GM18507 (cell line): Measurements from ENCODE around the gene GKAP1.
"Not testable (repeated sequence)": the region's sequence is repeated elsewhere in the genome, so short reads cannot be mapped to it uniquely, and the experiment has no call there.

ENCODE experiments used
- DNase-seq: peaks from one replicate; pipeline ENCODE4 v3.0.0; 2011; ENCODE audit warnings: low read depth; ENCODE audit not compliant: insufficient read length; ENCODE audit errors: extremely low spot score
- FAIRE-seq: peaks from 2 replicates; lab custom pipeline; 2011; peaks lifted over from hg19 to GRCh38; lab: Jason Lieb, UNC

The GKAP1 gene

GRCh38 chr9:83744206-83744605 is 73.4 kb downstream of the GKAP1 start:
- FAIRE-seq (no peak), DNase-seq (no peak)

- no peak for FAIRE-seq
- DNase-seq = no peak
Measured at GRCh38 chr9:83733739-83734138, 83.8 kb downstream of the GKAP1 start.

GRCh38 chr9:83728591-83729368 is 88.8 kb downstream of the GKAP1 start:
- not testable (repeated sequence) for FAIRE-seq, DNase-seq

GRCh38 chr9:83724436-83724835 is 93.1 kb downstream of the GKAP1 start:
- no peak for FAIRE-seq
- DNase-seq = no peak

- DNase-seq (no peak), FAIRE-seq (no peak)
Measured at GRCh38 chr9:83722726-83723495, 94.7 kb downstream of the GKAP1 start.

- DNase-seq (no peak), FAIRE-seq (no peak)
Measured at GRCh38 chr9:83721509-83721908, 96.1 kb downstream of the GKAP1 start.

- DNase-seq (no peak), FAIRE-seq (no peak)
Measured at GRCh38 chr9:83715794-83716193, 101.8 kb downstream of the GKAP1 start.

- DNase-seq (no peak), FAIRE-seq (no peak)
Measured at GRCh38 chr9:83715221-83715620, 102.3 kb downstream of the GKAP1 start.

GRCh38 chr9:83714329-83714728 is 103.2 kb downstream of the GKAP1 start:
- DNase-seq (no peak), FAIRE-seq (no peak)

- DNase-seq = no peak
- peak; percentile 62 for FAIRE-seq
Measured at GRCh38 chr9:83708515-83709158, 108.9 kb downstream of the GKAP1 start.

GRCh38 chr9:83707768-83708514 is 109.6 kb downstream of the GKAP1 start, which contains the start of gene UBQLN1:
UBQLN1 (minus strand) TSS chr9:83707958; CDS start chr9:83707679, 279 bp downstream.
- FAIRE-seq (peak; percentile 88), DNase-seq (peak; percentile 98)

GRCh38 chr9:83707518-83707767 is 110.1 kb downstream of the GKAP1 start:
- no peak for FAIRE-seq
- no peak for DNase-seq

GRCh38 chr9:83706676-83707517 is 110.7 kb downstream of the GKAP1 start:
- no peak for DNase-seq
- peak; percentile 31 for FAIRE-seq

GRCh38 chr9:83705219-83705651 is 112.3 kb downstream of the GKAP1 start:
- not testable (repeated sequence) for DNase-seq, FAIRE-seq

- FAIRE-seq = peak; percentile 75
Measured at GRCh38 chr9:83701769-83702168, 115.8 kb downstream of the GKAP1 start.

GRCh38 chr9:83701286-83701685 is 116.3 kb downstream of the GKAP1 start:
- peak; percentile 33 for FAIRE-seq
- DNase-seq = no peak

More at GRCh38 chr9:83701769-83702168, 115.8 kb downstream of the GKAP1 start:
- DNase-seq = no peak

GRCh38 chr9:83699615-83700014 is 118.0 kb downstream of the GKAP1 start:
- peak; percentile 59 for FAIRE-seq
- no peak for DNase-seq

- DNase-seq (no peak), FAIRE-seq (peak; percentile 83)
Measured at GRCh38 chr9:83698976-83699585, 118.5 kb downstream of the GKAP1 start.
